AG09319 (cell line): ENCODE data around the gene SORCS3.

ENCODE experiments used
- DNase-seq: peaks from one replicate; pipeline ENCODE4 v3.0.0-alpha.2; 2010; ENCODE audit warnings: low read depth; ENCODE audit errors: extremely low read depth
- CTCF ChIP-seq: IDR thresholded peaks from 2 replicates; pipeline ENCODE4 v1.5.1; 2011; ENCODE audit warnings: low read depth, mild to moderate bottlenecking, inconsistent platforms, low read length, moderate library complexity

SORCS3 gene

DNA sequence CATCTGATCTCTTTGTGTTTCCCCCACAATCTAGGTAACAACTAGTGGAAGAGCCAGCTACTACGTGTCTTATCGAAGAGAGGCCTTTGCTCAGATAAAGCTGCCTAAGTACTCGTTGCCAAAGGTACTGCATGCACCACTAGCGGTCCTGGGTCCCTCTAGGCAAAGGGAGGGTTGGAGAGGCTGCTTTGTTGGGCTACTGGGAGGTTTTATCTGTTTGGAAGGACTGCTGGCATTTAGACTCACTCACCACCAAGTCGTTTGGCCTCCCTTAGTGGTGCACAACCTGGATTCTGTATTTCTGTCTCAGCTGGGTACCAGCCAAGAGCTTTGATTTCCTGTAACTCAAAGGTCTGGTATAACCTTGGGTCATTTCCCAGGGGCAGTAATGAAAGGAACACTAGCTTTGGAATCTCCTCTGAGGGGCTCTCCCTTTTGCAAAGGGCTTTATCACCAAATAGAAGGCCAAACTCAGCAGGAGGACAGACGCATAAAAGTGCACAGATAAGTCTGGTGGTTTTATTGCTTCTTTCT is 498.3 kb downstream of the SORCS3 start:
- no peak for DNase-seq
- TF ChIP-seq CTCF = no peak

- no peak for TF ChIP-seq CTCF
- DNase-seq = no peak
Observed at GRCh38 chr10:105140600-105140999, 499.5 kb downstream of the SORCS3 start.

- no peak for TF ChIP-seq CTCF
- DNase-seq = no peak
Observed at GRCh38 chr10:105145711-105146110, 504.6 kb downstream of the SORCS3 start.

DNA sequence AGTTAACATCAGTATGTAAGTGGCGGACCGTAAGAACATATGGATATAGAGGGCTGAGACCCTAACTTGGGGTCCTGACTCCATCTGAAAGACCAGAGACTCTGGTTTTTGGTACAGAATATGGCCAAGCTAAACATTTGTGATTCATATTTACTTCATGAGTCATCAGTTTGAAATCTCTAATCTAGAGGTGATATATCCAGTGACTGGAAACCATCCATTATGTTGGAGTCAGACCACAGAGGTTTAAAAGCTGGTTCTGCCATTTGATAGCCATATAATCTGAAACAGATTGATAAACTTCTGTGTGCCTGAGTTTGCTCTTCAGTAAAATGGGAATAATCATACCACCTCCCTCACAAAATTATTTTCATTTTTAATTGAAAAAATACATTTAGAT is 505.3 kb downstream of the SORCS3 start:
- DNase-seq = no peak

GRCh38 chr10:105148456-105148855 is 507.4 kb downstream of the SORCS3 start:
- DNase-seq = no peak
- TF ChIP-seq CTCF = no peak

More for the DNA sequence above, 505.3 kb downstream of the SORCS3 start:
- TF ChIP-seq CTCF = no peak

DNA sequence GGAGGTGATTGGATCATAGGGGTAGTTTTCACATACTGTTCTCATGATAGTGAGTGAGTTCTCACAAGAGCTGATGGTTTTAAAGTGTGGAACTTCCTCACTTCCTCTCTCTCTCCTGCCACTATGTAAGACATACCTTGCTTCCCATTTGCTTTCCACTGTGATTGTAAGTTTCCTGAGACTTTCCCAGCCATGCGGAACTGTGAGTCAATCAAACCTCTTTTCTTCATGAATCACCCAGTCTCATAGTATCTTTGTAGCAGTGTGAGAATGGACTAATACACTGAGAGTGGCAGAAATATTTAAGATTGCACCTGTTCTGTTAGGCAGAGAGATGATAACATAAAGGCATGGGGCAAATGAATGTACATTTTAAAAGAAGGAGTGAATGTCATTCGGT is 507.8 kb downstream of the SORCS3 start:
- no peak for DNase-seq
- no peak for TF ChIP-seq CTCF

DNA sequence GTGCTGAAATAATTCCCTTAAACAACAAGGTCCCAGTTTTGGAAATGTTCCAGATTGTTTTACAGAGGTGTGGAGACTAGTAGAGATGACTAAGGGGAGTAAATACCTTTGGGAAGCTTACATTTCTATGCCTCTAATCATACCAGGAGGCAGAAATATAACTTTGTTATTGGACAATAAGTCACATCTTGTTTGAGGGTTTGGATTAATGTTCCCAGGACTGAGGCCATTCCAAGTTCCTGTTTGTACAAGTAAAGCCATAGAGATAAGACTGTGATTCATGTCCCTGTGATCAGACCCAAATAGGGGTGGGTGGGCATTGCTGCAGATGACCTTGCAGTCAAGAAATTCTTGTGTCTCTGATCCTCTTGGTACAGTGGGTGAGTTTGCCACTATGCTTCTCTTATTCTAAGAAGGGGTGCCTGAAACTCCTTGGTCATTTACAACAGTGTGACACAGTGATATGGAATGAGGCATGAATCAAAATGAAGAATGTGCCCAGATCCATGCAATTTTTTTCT is 508.3 kb downstream of the SORCS3 start:
- DNase-seq = no peak
- TF ChIP-seq CTCF = no peak
